K562 (cell line): ENCODE measurements around the gene RPS6KA4. TPM values are rescaled to one million over a fixed set of nuclear protein-coding genes. Genes with fewer than 3 reads are reported as not detected.
A peak's percentile ranks its signal among the peaks of the same experiment; 100 is the strongest.

Source experiments
- CBFA2T2 ChIP-seq: fragments of 450-650 bp; conservative IDR thresholded peaks from 2 replicates; pipeline ENCODE4 v1.6.1; 2017; ENCODE audit warnings: mild to moderate bottlenecking
- HDAC1 ChIP-seq, 2 experiments: fragments of 450-650 bp; IDR thresholded peaks; 2 replicates each; pipeline ENCODE4 v1.6.1; 2016 to 2017; ENCODE audit warnings: inconsistent platforms in 1 of 2, mild to moderate bottlenecking in 1 of 2, moderate library complexity in 1 of 2
- RBFOX2 ChIP-seq: fragments of 200-400 bp; formaldehyde crosslinking; IDR thresholded peaks from 2 replicates; pipeline ENCODE4 v1.6.1; 2017; ENCODE audit warnings: low read depth, mild to moderate bottlenecking, low read length, moderate library complexity
- SFPQ ChIP-seq: fragments of 200-400 bp; formaldehyde crosslinking; IDR thresholded peaks from 2 replicates; pipeline ENCODE4 v1.6.1; 2017; ENCODE audit warnings: mild to moderate bottlenecking, low read depth, low read length, moderate library complexity
- THRB ChIP-seq: fragments of 450-650 bp; formaldehyde crosslinking; conservative IDR thresholded peaks from 2 replicates; pipeline ENCODE4 v1.4.0; 2022; ENCODE audit warnings: mild to moderate bottlenecking, missing genetic modification characterization
- ZNF280A ChIP-seq: fragments of 450-650 bp; IDR thresholded peaks from 2 replicates; pipeline ENCODE4 v1.6.1; 2018; ENCODE audit warnings: mild to moderate bottlenecking, low read depth; ENCODE audit not compliant: partially characterized antibody
- ZNF740 ChIP-seq, 3 experiments: fragments of 200-800 bp in 1 of 3; sonication (Bioruptor generic) in 1 of 3; sonication (generic) in 1 of 3; formaldehyde crosslinking in 1 of 3; IDR thresholded peaks; 2 replicates each; pipeline versions ENCODE4 v1.6.1 to v1.8.0; 2016 to 2022; ENCODE audit warnings: mild to moderate bottlenecking in 2 of 3, missing compliant biosample characterization in 2 of 3, missing genetic modification characterization in 2 of 3, missing genetic modification reagents in 1 of 3
- polyA plus RNA-seq, 8 experiments: library from polyadenylated mRNA; depleted of rRNA in 4 of 8; stranded (reverse) in 5 of 8; unstranded in 3 of 8; fragments of >200 nt; fragmentation: Nextera tagmentation in 2 of 8; fragmentation: Illumina TruSeq in 1 of 8; extraction: Ambion mirVana in 2 of 8; extraction: Trizol in 1 of 8; gene quantifications; 2 replicates each; pipeline versions ENCODE4 v1.2.1 to v1.2.3, GENCODE V29; 2011 to 2014; ENCODE audit warnings: inconsistent platforms in 1 of 8, missing spikeins in 1 of 8
- total RNA-seq, 7 experiments: library from RNA; depleted of rRNA in 6 of 7; stranded (reverse); fragments of >200 nt in 6 of 7; fragmentation: Illumina TruSeq in 2 of 7; extraction: Trizol in 2 of 7; gene quantifications; 2 replicates each; pipeline versions ENCODE4 v1.2.1 to v1.2.3, GENCODE V29; 2011 to 2021; ENCODE audit warnings: low replicate concordance in 1 of 7

The RPS6KA4 gene
- total and polyA plus RNA-seq, 9 of the 15 experiments (the other 6 are each of a cell fraction or from before 2014, with no cell fraction given), result 0.15 to 23.8 (median 9.8) TPM

GRCh38 chr11:64318766-64319761, 39.9 kb upstream of the RPS6KA4 start (continued):
- no peak for TF ChIP-seq THRB (CRISPR knock-in tag)
- no peak for TF ChIP-seq SFPQ
- no peak for TF ChIP-seq ZNF740 (CRISPR knock-in tag; IDR thresholded peaks at IDR 0.05)
- TF ChIP-seq ZNF740 (tag; IDR thresholded peaks at IDR 0.05), result peak in 1 of 2 experiments; percentile 79; a peak in 2 of 4 replicates
- no peak for TF ChIP-seq HDAC1 (IDR thresholded peaks at IDR 0.05)
- TF ChIP-seq CBFA2T2, result peak; percentile 47; the same call in 1 of the 2 replicates
- TF ChIP-seq RBFOX2, result 0 out of 2 replicates have a peak, but pooled peaks have one; percentile 11
- no peak for TF ChIP-seq ZNF280A
